GM12872 (cell line): ENCODE results near the gene PSRC1.

ENCODE experiments used
- CTCF ChIP-seq: IDR thresholded peaks from 3 replicates; pipeline ENCODE4 v1.5.1; 2011; ENCODE audit warnings: low read depth, mild to moderate bottlenecking, low read length, moderate library complexity; ENCODE audit not compliant: insufficient read depth

PSRC1 gene

GRCh38 chr1:109248444-109248796, 34.5 kb downstream of the PSRC1 start:
- TF ChIP-seq CTCF, result no peak

GRCh38 chr1:109247401-109248365, 35.3 kb downstream of the PSRC1 start:
- no peak for TF ChIP-seq CTCF

GRCh38 chr1:109246141-109246551, 36.8 kb downstream of the PSRC1 start:
- TF ChIP-seq CTCF, result no peak

- no peak for TF ChIP-seq CTCF
Measured at GRCh38 chr1:109243860-109244552, 38.9 kb downstream of the PSRC1 start.

GRCh38 chr1:109243221-109243620, 39.7 kb downstream of the PSRC1 start:
- no peak for TF ChIP-seq CTCF

- TF ChIP-seq CTCF, result no peak
Measured at GRCh38 chr1:109242387-109242786, 40.6 kb downstream of the PSRC1 start.

- no peak for TF ChIP-seq CTCF
Measured at GRCh38 chr1:109241841-109242345, 41.1 kb downstream of the PSRC1 start.
